ENCODE results near the gene F2. TPM values are rescaled to one million over a fixed set of nuclear protein-coding genes. Genes with fewer than 3 reads are reported as not detected.

The F2 gene
- total RNA-seq, 4 donors from 2014 or later = 0.41 to 0.48 TPM; not detected in 2

GRCh38 chr11:46762248-46762647 is 43.2 kb downstream of the F2 start:
- no peak for DNase-seq
- H3K4me3 ChIP-seq = no peak overlapping the region
- H3K9me3 ChIP-seq = no peaks in the 10 kb centered on the region
- in situ Hi-C loops (cut with MboI; ENCODE audit: low pct_ligation_motif_present in 1 of 4, low pct_unique_long_range_greater_than_20kb in 1 of 4, low sequenced_read_pairs in 3 of 4) (no loop called here), intact Hi-C loops (cut with DNase I; ENCODE audit: low total_unique reads) (no loop called here)
- TF ChIP-seq EP300 (IDR thresholded peaks at IDR 0.05; ENCODE audit: low read depth) (no peak), CTCF (IDR thresholded peaks at IDR 0.05) (no peak), POLR2AphosphoS5 (IDR thresholded peaks at IDR 0.05) (no peak), POLR2A (IDR thresholded peaks at IDR 0.05) (no peak)
- no peaks in the 10 kb centered on the region for H3K27me3 ChIP-seq
- no peak overlapping the region for H3K27ac ChIP-seq
- peaks cover 0 to 76% (median 33%) of the 10 kb centered on the region in 4 donors for H3K36me3 ChIP-seq
- no peaks in the 10 kb centered on the region for H3K4me1 ChIP-seq

DNA sequence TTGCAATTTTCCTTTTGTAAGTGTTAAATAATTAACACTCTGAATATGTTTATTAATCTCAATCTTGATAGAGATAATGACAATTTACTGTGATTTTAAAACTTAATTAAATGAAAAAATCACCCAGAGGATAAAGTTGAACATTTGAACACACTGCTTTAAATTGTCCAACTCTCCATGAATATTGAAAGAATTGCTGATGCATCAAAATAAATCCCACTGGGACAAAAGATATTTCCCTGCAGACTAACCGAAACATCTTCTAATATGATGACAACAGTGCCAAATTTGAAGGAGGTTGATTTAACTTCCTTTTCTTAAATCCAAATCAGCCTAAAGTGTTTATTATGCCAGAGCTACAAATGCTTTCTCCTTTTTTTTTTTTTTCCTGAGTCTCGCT is 47.6 kb downstream of the F2 start:
- H3K9me3 ChIP-seq = no peaks in the 10 kb centered on the region
- in situ Hi-C loops (cut with MboI; ENCODE audit: low pct_ligation_motif_present in 1 of 4, low pct_unique_long_range_greater_than_20kb in 1 of 4, low sequenced_read_pairs in 3 of 4) = no loop called here
- H3K36me3 ChIP-seq = peaks cover 0 to 68% (median 32%) of the 10 kb centered on the region in 4 donors
- 96 to 100% methylated on average over 2 of the region's 2 CpGs for WGBS, 2 donors (ENCODE audit: low coverage in 1 of 2)
- no peak for DNase-seq
- H3K27ac ChIP-seq = no peak overlapping the region
- no peak overlapping the region for H3K4me3 ChIP-seq
- intact Hi-C loops (cut with DNase I; ENCODE audit: low total_unique reads) = no loop called here
- H3K4me1 ChIP-seq = no peaks in the 10 kb centered on the region
- no peaks in the 10 kb centered on the region for H3K27me3 ChIP-seq
- TF ChIP-seq POLR2A (IDR thresholded peaks at IDR 0.05) = no peak
- no peak for TF ChIP-seq CTCF (IDR thresholded peaks at IDR 0.05)
- TF ChIP-seq POLR2AphosphoS5 (IDR thresholded peaks at IDR 0.05) = no peak
- TF ChIP-seq EP300 (IDR thresholded peaks at IDR 0.05; ENCODE audit: low read depth) = no peak

DNA sequence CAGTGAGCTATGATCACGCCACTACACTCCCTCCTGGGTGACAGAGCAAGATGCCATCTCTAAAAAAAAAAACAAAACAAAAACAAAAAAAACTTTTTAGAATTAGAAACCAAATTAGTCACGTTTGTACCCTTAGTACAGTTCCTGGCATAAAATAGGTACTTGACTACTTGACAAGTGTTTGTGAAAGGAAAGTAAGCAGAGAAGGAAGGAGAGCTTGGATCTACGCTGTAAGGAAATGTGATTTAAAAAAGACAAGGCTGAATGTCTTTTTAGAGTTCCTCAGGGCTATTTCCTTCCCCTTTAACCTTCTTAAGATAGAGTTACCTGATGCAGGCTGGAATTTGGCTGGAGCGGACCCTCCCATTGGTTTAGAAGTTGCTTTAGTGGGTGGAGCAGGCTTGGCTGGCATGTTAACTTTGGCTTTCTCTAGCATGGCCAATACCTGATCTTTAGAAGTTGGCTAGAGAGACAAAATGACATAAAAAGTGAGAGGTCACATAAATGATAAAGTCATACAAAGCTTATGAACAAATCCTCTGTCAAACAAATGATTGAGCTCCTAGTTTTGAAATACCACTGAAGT is 50.7 kb downstream of the F2 start:
- H3K36me3 ChIP-seq = peaks cover 0 to 61% (median 29%) of the 10 kb centered on the region in 4 donors
- no peaks in the 10 kb centered on the region for H3K9me3 ChIP-seq
- H3K4me1 ChIP-seq = no peaks in the 10 kb centered on the region
- no peak for DNase-seq
- intact Hi-C loops (cut with DNase I; ENCODE audit: low total_unique reads) = no loop called here
- no peak overlapping the region for H3K4me3 ChIP-seq
- in situ Hi-C loops (cut with MboI; ENCODE audit: low pct_ligation_motif_present in 1 of 4, low pct_unique_long_range_greater_than_20kb in 1 of 4, low sequenced_read_pairs in 3 of 4) = no loop called here
- TF ChIP-seq CTCF (IDR thresholded peaks at IDR 0.05) (no peak), POLR2AphosphoS5 (IDR thresholded peaks at IDR 0.05) (no peak), POLR2A (IDR thresholded peaks at IDR 0.05) (no peak), EP300 (IDR thresholded peaks at IDR 0.05; ENCODE audit: low read depth) (no peak)
- 92 to 94% methylated on average over 4 of the region's 4 CpGs for WGBS, 2 donors (ENCODE audit: low coverage in 1 of 2)
- no peaks in the 10 kb centered on the region for H3K27me3 ChIP-seq
- no peak overlapping the region for H3K27ac ChIP-seq

DNA sequence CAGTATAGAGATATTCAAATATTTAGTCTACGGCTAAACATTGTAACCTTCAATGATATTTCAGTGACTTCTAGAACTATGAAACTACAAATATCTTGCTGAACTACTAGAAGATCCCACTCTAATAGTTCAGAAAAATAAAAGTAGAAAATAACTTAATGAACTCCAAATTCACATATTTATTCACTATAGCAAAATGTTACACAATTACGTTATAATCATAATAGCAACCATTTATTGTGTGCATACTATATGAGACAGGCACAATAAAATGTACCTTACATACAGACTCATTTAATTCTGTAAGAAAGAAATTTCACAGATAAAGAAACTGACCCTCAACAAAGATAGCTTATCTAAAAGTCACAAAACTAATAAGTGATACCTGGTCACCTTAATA is 57.9 kb downstream of the F2 start:
- WGBS, 2 donors (ENCODE audit: low coverage in 1 of 2) = 96 to 100% methylated on average over 2 of the region's 2 CpGs
- no peaks in the 10 kb centered on the region for H3K27me3 ChIP-seq
- TF ChIP-seq POLR2AphosphoS5 (IDR thresholded peaks at IDR 0.05) = no peak
- TF ChIP-seq EP300 (IDR thresholded peaks at IDR 0.05; ENCODE audit: low read depth) = no peak
- TF ChIP-seq CTCF (IDR thresholded peaks at IDR 0.05) = no peak
- TF ChIP-seq POLR2A (IDR thresholded peaks at IDR 0.05) = no peak
- in situ Hi-C loops (cut with MboI; ENCODE audit: low pct_ligation_motif_present in 1 of 4, low pct_unique_long_range_greater_than_20kb in 1 of 4, low sequenced_read_pairs in 3 of 4) (no loop called here), intact Hi-C loops (cut with DNase I; ENCODE audit: low total_unique reads) (no loop called here)
- no peak overlapping the region for H3K27ac ChIP-seq
- no peak overlapping the region for H3K4me3 ChIP-seq
- H3K4me1 ChIP-seq = no peaks in the 10 kb centered on the region
- peaks cover 0 to 54% (median 28%) of the 10 kb centered on the region in 4 donors for H3K36me3 ChIP-seq
- no peaks in the 10 kb centered on the region for H3K9me3 ChIP-seq
- DNase-seq = no peak

Data from transverse colon (tissue), 4 donors.